SU-DHL-6 (cell line): Measurements from ENCODE around the gene DDIT3.

ENCODE experiments used
- H2AFZ ChIP-seq: fragments of 200-600 bp; sonication (generic); 2 replicates; pipeline ENCODE4 v1.6.1; 2014; ENCODE audit warnings: low read depth, mild to moderate bottlenecking, moderate library complexity, mixed read lengths, antibody characterized with exemption, low read length; ENCODE audit not compliant: severe bottlenecking
- H3F3A ChIP-seq: fragments of 200-600 bp; shearing (Covaris generic); 2 replicates; pipeline ENCODE4 v1.6.0; 2016; ENCODE audit warnings: antibody characterized with exemption, mild to moderate bottlenecking; ENCODE audit not compliant: insufficient read depth
- H3K27ac ChIP-seq: fragments of 200-600 bp; sonication (generic); 2 replicates; pipeline ENCODE4 v1.5.1; 2016; ENCODE audit warnings: low read depth, mild to moderate bottlenecking, low read length, moderate library complexity, mixed read lengths
- H3K27me3 ChIP-seq: fragments of 200-600 bp; sonication (generic), shearing (Covaris generic); 2 replicates; pipeline ENCODE4 v1.6.0; 2014; ENCODE audit warnings: mild to moderate bottlenecking, low read length
- H3K36me3 ChIP-seq: fragments of 200-600 bp; sonication (generic); 2 replicates; pipeline ENCODE4 v1.6.1; 2014; ENCODE audit warnings: mild to moderate bottlenecking, low read length, mixed read lengths
- H3K4me2 ChIP-seq: fragments of 300-600, 200-600 bp; shearing (Covaris generic), sonication (generic); 2 replicates; pipeline ENCODE4 v1.6.0; 2014; ENCODE audit warnings: low read length, low read depth, mild to moderate bottlenecking; ENCODE audit not compliant: poor library complexity, severe bottlenecking
- H3K4me3 ChIP-seq: fragments of 200-600 bp; sonication (generic); 2 replicates; pipeline ENCODE4 v1.5.1; 2014; ENCODE audit warnings: antibody characterized with exemption, low read length, mild to moderate bottlenecking, mixed read lengths; ENCODE audit not compliant: insufficient read depth, poor library complexity, severe bottlenecking
- H3K79me2 ChIP-seq: fragments of 200-600 bp; sonication (generic); 2 replicates; pipeline ENCODE4 v1.6.1; 2014; ENCODE audit warnings: mild to moderate bottlenecking, low read length, moderate library complexity; ENCODE audit not compliant: insufficient read depth
- H3K9ac ChIP-seq: fragments of 200-600 bp; sonication (generic); 2 replicates; pipeline ENCODE4 v1.7.0; 2014; ENCODE audit warnings: mild to moderate bottlenecking, low read length
- H3K9me2 ChIP-seq: fragments of 200-600 bp; sonication (generic); replicated peaks from 2 replicates; pipeline ENCODE4 v1.6.1; 2014; ENCODE audit warnings: low read length; ENCODE audit not compliant: insufficient read depth
- H3K9me3 ChIP-seq: fragments of 200-600 bp; sonication (generic); 2 replicates; pipeline ENCODE4 v1.6.1; 2014; ENCODE audit warnings: low read length, mixed read lengths; ENCODE audit not compliant: insufficient read depth
- H4K20me1 ChIP-seq: fragments of 200-600 bp; sonication (generic); 2 replicates; pipeline ENCODE4 v1.6.1; 2014; ENCODE audit warnings: low read depth, mild to moderate bottlenecking, antibody characterized with exemption, low read length, moderate library complexity, mixed read lengths
- EZH2phosphoT487 ChIP-seq: fragments of 200-600 bp; sonication (generic), shearing (Covaris generic); conservative IDR thresholded peaks from 2 replicates; pipeline ENCODE4 v1.6.1; 2018; ENCODE audit warnings: mild to moderate bottlenecking, antibody characterized with exemption, low read length, moderate library complexity, mixed read lengths
- TF ChIP-seq, protein P1 (sequence below): fragments of 200-600 bp; sonication (generic); IDR thresholded peaks from one replicate; pipeline ENCODE4 v1.5.1; 2017; ENCODE audit warnings: antibody characterized with exemption, mild to moderate bottlenecking, low read length, moderate library complexity; ENCODE audit not compliant: insufficient read depth, poor library complexity, severe bottlenecking

DDIT3 gene

DNA sequence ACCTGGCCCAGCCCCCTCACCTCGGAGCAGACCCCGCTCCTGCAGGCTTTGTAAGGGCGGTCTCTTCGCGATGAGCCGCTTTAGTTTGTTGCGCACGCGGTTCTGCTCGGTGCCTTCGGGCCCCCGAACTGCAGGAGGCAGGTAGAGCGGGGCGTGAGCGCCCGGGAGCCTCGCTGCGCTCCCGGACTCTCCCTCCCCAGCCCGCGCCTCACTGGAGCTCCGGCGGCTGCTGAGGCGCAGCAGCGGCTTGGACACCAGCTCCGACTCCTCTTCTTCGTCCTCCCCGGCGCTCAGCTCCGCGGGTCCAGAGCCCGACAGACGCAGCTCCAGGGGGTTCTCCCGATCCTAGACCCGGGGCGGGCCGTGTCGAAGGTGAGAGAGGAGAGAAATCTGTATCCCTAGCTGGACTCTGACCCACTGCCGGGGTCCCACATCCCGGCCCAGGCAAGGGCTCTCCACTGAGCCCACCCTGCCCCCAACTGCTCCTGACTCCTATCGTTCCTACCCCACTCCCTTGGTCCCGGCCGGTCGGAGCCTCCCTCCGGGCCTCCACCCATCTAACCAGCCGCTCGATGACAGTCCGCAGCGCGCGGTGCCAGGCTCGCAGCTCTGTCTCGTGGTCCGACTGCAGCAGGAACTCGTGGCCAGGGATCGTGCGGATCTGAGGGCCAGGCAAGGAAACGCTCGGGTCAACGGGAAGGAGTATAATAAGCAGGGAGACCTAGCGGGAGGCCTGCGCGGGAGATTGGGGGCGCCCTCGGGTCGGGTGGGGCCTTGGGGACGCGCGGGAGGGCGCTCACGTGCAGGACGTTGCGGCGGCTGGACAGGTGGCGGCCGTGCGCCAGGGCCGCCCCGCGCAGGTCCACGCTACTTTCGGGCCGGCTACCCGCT is 44.8 kb downstream of the DDIT3 start:
- H3K4me3 ChIP-seq, result no peak overlapping the region
- H3F3A ChIP-seq, result 0 out of 2 replicates have a peak, but pooled peaks cover 7% of the 10 kb centered on the region
- H3K79me2 ChIP-seq, result no peaks in the 10 kb centered on the region
- no peaks in the 10 kb centered on the region for H3K27me3 ChIP-seq
- no peaks in the 10 kb centered on the region for H4K20me1 ChIP-seq
- H3K36me3 ChIP-seq, result no peaks in the 10 kb centered on the region
- H3K9ac ChIP-seq, result no peak overlapping the region
- H2AFZ ChIP-seq, result no peak overlapping the region
- H3K9me3 ChIP-seq, result no peaks in the 10 kb centered on the region
- no peak for TF ChIP-seq EZH2phosphoT487
- TF ChIP-seq, protein P1, sequence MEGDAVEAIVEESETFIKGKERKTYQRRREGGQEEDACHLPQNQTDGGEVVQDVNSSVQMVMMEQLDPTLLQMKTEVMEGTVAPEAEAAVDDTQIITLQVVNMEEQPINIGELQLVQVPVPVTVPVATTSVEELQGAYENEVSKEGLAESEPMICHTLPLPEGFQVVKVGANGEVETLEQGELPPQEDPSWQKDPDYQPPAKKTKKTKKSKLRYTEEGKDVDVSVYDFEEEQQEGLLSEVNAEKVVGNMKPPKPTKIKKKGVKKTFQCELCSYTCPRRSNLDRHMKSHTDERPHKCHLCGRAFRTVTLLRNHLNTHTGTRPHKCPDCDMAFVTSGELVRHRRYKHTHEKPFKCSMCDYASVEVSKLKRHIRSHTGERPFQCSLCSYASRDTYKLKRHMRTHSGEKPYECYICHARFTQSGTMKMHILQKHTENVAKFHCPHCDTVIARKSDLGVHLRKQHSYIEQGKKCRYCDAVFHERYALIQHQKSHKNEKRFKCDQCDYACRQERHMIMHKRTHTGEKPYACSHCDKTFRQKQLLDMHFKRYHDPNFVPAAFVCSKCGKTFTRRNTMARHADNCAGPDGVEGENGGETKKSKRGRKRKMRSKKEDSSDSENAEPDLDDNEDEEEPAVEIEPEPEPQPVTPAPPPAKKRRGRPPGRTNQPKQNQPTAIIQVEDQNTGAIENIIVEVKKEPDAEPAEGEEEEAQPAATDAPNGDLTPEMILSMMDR, result no peak
- no peak overlapping the region for H3K27ac ChIP-seq
- no peak overlapping the region for H3K4me2 ChIP-seq
- no peaks in the 10 kb centered on the region for H3K9me2 ChIP-seq

GRCh38 chr12:57474862-57475261 is 45.5 kb downstream of the DDIT3 start:
- TF ChIP-seq, protein P1, result no peak
- TF ChIP-seq EZH2phosphoT487, result no peak
- Histone ChIP-seq H4K20me1 (no peaks in the 10 kb centered on the region), H2AFZ (no peak overlapping the region), H3K9me2 (no peaks in the 10 kb centered on the region), H3K36me3 (no peaks in the 10 kb centered on the region), H3K4me2 (no peak overlapping the region), H3K27ac (no peak overlapping the region), H3K27me3 (no peaks in the 10 kb centered on the region), H3K9me3 (no peaks in the 10 kb centered on the region), H3K79me2 (no peaks in the 10 kb centered on the region), H3F3A (0 out of 2 replicates have a peak, but pooled peaks cover 7% of the 10 kb centered on the region), H3K4me3 (no peak overlapping the region), H3K9ac (no peak overlapping the region)

DNA sequence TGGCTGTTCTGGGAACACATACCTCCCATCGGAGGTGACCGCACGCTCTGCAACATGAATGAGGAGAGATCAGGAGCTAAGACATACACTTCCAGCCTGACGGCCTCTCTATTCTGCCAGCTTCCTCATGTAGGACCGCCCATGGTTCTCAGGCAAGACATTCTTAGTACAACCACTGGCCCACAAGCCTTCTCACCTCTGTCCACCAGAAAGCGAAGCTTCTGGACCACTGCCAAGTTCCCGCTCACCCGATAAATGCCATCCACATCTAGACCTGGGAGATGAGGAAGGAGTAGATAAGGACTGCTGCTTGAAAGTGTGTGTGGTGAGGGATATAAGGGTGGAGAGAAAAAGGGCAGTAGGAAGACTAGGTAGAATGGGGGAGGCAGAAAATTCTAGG is 45.9 kb downstream of the DDIT3 start:
- Histone ChIP-seq H3K27me3 (no peaks in the 10 kb centered on the region), H3K27ac (no peak overlapping the region), H3K4me2 (no peak overlapping the region), H4K20me1 (no peaks in the 10 kb centered on the region), H3K9me2 (no peaks in the 10 kb centered on the region), H3F3A (0 out of 2 replicates have a peak, but pooled peaks cover 7% of the 10 kb centered on the region), H2AFZ (no peak overlapping the region), H3K79me2 (no peaks in the 10 kb centered on the region), H3K36me3 (no peaks in the 10 kb centered on the region), H3K4me3 (no peak overlapping the region), H3K9me3 (no peaks in the 10 kb centered on the region), H3K9ac (no peak overlapping the region)
- TF ChIP-seq, protein P1, result no peak
- TF ChIP-seq EZH2phosphoT487, result no peak
